GM18505 (cell line): ENCODE results near the gene NLRP9.

ENCODE experiments used
- ATAC-seq: cut with Tn5 transposase; IDR thresholded peaks from one replicate; pipeline ENCODE4 v1.9.1; 2021; ENCODE audit not compliant: unreplicated experiment
- POLR2A ChIP-seq: IDR thresholded peaks from 4 replicates; pipeline ENCODE4 v1.6.1; 2011; ENCODE audit warnings: borderline replicate concordance; ENCODE audit not compliant: insufficient read depth, insufficient read length; ENCODE audit errors: extremely low read depth

NLRP9 gene

DNA sequence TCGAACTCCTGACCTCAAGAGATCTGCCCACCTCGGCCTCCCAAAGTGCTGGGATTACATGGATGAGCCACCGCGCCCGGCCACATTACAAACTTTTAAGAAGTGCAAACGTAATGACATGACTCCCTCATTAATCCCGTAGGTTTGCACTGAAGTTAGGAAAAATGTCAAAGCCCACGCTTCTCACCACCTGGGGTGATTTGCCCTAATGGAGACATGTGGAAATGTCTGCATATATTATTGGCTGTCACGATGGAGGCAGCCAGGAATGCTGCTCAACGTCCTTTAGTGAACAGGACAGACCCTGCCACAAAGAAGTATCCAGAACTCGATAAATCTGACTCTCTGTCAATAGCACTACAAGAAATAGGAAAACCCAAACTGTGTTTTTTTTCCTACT lies 21.0 kb downstream of the NLRP9 start:
- TF ChIP-seq POLR2A: no peak
- ATAC-seq: no peak

DNA sequence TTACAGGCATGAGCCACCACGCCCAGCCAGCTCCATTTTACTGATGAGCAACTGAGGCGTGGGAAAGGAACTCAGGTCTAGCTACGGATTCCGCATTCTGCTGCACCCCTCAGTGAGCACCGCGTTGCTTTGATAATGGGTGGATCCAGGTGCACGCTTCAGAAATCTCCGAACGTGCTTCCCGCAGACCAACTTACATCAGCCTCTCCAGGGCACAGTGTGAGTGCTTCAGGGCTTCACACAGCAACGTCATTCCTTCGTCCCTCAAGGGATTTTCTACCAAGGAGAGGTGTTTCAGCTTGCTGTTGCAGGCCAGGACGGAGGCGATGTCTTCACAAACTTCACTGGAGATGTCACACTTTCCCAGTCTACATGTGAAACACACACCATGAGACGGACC lies 21.7 kb downstream of the NLRP9 start:
- TF ChIP-seq POLR2A: no peak
- ATAC-seq: no peak

DNA sequence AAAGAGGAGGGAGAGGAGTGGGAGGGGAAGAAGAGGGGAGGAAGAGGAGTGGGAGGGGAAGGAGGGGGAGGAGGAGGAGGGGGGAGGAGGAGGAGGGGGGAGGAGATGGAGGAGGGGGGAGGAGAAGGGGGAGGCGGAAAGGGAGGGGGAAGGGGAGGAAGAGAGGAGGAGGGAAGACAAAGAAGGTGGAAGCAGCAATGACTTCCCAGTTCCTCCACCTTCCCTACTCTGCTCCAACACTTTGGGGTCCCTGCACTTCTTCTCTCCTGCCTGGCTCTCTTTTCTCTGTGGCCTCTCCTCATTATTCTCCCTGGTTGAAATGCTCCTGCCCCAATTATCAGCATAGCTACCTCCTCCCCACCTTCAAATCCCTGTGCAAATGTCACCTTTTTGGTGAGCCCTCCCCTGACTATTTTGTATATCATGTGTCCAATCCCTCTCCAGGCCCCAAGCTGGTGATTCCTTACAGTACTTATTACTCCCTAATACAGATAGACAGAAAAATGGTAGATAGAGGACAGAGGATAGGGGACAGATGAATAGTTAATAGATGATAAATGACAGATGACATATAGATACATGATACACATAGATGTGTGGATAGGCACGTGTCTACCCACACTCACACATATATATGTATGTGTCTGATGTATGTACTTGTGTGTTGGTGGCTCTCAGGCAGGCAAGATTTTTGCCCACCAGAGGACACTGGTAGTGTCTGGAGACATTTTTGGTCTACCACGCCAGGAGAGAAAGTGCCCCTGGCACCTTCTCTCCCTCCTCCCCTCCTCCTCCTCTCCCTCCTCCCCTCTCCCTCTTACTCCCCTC lies 25.2 kb downstream of the NLRP9 start:
- no peak for ATAC-seq
- no peak for TF ChIP-seq POLR2A

DNA sequence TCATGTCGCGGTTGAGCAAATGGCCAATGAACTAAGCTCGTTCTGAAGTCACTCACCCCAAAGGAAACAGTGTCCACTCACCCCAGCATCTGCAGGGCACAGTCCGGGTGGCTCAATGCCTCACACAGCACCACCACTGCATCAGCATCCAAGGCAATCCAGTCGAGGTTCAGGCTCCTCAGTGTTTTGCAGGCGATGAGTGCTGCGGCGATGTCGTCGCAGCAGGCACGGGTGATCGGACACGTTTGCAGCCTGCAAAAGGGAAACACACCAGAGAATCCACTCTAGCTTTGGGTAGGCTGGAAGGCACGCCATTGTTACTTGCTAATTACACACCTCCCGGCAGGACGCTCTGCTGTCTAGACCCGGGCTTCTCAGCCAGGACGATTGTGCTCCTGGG lies 26.5 kb downstream of the NLRP9 start:
- no peak for ATAC-seq
- TF ChIP-seq POLR2A: no peak

DNA sequence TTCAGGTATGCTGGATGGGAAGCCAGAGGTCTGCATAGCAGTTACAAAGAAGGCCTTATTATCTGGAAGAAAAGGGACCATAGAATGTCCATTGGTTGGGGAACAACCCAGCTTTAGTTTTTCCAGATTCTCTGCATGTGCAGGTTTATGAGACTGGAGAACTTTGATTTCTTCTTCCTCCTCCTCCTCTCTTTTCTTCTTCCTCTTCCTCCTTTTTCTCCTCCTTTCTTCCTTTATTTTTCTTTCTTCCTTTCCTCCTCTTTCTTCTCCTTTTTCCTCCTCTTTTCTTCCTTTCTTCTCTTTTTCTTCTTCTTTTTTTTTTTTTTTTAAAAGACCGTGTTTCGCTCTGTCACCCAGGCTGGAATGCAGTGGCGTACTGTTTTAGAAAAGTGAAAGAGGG lies 32.2 kb downstream of the NLRP9 start:
- no peak for ATAC-seq
- no peak for TF ChIP-seq POLR2A

DNA sequence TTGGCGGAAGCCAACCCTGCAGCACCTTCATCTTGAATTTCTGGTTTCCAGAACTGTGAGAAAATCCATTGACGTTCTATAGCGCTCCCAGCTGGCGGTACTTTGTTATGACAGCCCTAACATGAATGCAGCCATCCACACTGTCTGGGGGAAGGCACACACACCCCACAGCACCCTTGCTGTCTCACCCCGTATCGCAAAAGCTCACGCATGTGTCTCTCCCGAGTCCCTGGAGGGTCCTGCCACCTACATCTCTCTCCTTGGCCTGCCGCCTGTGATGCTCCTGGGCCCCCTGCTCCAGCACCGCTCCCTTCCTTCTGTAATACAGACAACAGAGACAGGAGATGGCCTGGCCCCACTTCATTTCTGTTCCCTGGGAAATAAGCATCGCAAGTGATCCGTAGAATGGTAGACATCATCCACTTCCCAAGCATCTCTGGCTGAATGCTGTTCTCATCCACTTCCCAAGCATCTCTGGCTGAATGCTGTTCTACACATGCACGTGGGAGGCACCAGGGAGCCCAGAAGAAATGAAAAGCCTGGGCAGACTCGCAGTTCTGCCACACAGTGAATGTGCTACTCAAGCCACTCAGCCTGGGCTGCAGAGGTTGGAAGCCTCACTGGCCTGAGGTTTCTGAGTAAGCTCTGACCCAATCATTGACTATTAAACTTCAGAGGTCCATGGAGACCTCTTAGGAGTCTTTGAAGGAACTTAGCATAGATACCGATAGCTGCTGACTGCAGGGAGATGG lies 33.5 kb downstream of the NLRP9 start:
- no peak for ATAC-seq

DNA sequence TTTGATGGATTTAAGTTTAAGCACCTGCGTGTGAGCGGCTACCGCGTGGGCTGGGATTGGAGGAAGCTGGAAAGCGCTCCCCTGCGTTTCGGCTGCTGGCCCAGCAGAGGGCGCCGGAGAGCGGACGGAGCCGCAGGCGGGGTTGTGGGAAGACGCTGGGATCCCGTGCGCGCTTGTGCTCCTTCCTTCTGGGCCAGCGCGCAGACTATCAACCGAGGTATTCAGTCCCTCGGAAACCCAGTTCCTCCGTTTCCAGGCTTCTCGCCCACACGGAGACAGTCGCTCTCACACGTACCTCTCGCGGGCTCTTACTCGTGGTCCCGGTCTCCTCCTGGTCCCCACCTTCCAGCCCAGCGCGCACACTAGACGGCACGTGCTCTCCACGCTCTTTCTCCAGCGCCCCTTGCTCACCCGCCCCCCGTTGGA lies 34.4 kb downstream of the NLRP9 start:
- no peak for TF ChIP-seq POLR2A
- no peak for ATAC-seq

More for the DNA sequence above, 33.5 kb downstream of the NLRP9 start:
- TF ChIP-seq POLR2A: no peak

DNA sequence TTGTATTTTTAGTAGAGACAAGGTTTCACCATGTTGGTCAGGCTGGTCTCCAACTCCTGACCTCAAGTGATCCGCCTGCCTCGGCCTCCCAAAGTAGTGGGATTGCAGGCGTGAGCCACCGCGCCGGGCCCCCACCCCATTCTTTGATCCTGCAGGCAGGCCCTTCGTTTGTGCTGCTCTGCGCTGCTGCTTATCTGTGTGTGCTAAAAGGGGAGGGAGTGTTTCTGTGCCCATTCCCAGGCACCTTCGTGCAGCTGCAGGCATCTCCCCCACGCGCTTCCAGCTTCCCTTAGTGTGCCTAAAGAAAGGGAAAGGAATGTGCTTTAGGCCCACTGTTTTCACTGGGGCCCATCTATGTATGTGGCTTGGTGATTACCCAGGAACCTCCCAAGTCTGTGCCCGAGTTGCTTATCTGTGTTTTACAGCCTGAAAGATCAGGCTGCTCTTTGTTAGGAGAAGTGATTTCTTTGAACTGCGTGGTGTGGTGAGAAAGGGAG lies 36.0 kb downstream of the NLRP9 start:
- TF ChIP-seq POLR2A: no peak
- no peak for ATAC-seq

DNA sequence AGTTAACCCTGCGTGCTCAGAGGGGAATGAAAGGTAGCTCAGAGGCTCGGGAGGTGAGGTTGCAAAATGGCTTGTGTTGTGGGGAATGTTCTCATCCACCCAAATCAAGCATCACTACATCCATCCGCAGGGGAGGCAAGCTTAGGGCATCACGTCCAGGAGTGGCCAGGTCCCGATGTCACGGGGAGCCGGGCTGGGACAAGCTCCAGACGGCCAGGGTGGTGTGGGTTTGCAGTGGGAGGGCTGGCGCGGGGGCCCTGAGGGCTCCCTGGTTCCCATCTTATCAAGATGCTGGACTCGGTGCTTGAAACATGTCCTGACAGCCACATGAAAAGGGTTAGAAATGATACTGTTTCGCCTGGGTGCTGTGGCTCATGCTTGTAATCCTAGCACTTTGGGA lies 37.4 kb downstream of the NLRP9 start:
- no peak for ATAC-seq
- TF ChIP-seq POLR2A: no peak

DNA sequence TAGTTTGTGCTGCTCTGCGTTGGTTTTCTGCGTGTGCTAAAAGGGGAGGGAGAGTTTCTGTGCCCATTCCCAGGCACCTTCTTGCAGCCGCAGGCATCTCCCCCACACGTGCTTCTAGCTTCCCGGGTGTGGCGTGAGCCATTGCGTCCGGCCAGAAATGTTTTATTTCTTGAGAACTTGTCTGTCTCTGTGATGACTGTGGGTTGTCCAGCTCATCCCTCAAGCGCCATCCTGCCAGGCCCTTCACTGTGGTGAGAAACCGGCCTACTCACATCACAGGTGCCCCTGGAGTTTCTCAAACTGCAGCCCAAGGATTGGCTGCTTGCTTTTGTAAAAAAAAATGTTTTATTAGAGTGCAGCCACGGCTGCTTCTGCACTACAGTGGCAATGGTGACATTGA lies 39.0 kb downstream of the NLRP9 start:
- ATAC-seq: no peak

DNA sequence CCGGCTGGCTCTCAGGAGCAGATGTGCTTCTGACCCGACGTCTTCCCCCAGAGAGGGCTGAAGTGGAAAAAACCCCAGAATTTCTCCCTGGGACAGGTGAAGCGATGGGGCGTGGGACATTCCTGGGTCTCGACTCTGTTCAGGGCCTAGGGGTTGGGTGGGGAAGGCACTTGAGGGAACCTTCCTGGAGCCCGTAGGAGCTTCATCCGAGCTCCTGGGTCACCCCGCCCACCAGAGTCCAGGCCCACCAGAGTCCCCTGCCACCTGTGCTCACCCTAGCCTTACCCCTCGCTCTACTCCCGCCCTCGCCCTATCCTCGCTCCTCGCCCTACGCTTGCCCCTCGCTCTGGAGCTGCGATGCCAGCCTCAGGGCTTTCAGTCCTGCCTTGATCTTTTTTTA lies 39.9 kb downstream of the NLRP9 start:
- no peak for ATAC-seq
- no peak for TF ChIP-seq POLR2A

More for the DNA sequence above, 39.0 kb downstream of the NLRP9 start:
- TF ChIP-seq POLR2A: no peak

DNA sequence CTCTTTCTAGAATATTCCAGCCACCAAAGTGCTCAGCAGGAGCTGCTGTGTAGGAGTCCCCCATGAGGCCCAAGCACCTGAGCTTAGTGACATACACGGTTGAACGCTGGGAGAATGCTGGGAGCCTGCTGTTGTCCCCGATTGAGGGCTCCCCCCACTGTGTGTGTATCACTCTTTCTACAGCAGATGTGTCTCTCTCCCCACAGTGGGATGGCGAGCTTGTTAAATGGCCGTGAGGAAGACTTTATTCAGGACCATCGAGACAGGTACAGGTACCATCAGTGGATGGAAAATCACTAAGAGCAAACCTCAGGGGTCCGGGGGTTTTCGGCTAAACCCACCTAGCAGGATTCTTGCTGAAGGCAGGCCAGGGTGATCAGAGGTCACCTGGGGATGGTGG lies 40.5 kb downstream of the NLRP9 start:
- TF ChIP-seq POLR2A: no peak
- ATAC-seq: no peak

DNA sequence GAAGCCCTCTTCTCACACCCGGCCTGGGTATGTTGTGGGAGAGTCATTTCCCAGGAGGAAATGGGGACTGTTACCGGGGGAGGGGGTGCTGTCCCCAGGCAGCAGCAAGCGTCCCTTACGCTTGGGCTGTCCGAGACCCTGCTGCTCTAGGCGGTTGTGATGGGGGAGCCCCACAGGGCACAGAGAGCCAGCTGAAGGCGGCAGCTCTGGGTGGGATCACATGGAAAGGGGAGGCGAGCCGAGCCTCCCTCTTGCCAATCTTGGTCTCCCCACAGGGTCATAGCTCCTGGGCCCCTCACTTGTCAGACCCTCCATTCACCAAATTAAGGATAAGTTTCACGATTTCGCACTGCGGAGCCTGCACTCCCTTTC lies 41.1 kb downstream of the NLRP9 start:
- TF ChIP-seq POLR2A: no peak
- ATAC-seq: no peak
